ENCODE results near the gene KRTAP10-3.
"Not testable (repeated sequence)": the region's sequence is repeated elsewhere in the genome, so short reads cannot be mapped to it uniquely, and the experiment has no call there.

The KRTAP10-3 gene, protein sequence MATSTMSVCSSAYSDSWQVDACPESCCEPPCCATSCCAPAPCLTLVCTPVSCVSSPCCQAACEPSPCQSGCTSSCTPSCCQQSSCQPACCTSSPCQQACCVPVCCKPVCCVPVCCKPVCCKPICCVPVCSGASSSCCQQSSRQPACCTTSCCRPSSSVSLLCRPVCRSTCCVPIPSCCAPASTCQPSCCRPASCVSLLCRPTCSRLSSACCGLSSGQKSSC

DNA sequence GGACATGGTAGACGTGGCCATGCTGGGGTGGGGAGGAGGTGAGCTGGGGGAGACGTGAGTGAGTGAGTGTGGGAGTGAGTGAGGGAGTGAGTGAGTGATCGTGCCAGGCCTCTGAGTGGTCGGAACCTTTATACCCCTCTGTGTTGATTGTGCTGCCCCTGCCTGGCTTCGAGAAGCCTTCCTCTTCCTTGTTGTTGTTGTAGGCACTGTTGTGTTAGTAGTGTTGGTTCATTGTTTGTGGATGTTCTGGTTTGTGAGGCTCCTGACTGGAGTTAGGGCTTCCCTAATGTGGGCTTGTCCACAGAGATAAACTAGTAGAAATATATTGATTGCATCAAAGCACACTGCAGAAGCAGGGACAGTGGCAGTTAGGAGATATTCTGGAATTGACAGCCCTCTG, at the start of gene KRTAP10-3:
KRTAP10-3 (minus strand) TSS at position 101 of the 400 bp plus-strand sequence; CDS start at position 21, 80 bp downstream.
- DNase-seq: no peak

GRCh38 chr21:44606495-44606894, 47.9 kb upstream of the KRTAP10-3 start:
- DNase-seq: no peak

- no peak for DNase-seq
Observed at GRCh38 chr21:44603911-44604310, 45.3 kb upstream of the KRTAP10-3 start.

- DNase-seq: no peak
Observed at GRCh38 chr21:44603109-44603875, 44.7 kb upstream of the KRTAP10-3 start.

GRCh38 chr21:44602463-44602850, 43.9 kb upstream of the KRTAP10-3 start:
- no peak for DNase-seq

DNA sequence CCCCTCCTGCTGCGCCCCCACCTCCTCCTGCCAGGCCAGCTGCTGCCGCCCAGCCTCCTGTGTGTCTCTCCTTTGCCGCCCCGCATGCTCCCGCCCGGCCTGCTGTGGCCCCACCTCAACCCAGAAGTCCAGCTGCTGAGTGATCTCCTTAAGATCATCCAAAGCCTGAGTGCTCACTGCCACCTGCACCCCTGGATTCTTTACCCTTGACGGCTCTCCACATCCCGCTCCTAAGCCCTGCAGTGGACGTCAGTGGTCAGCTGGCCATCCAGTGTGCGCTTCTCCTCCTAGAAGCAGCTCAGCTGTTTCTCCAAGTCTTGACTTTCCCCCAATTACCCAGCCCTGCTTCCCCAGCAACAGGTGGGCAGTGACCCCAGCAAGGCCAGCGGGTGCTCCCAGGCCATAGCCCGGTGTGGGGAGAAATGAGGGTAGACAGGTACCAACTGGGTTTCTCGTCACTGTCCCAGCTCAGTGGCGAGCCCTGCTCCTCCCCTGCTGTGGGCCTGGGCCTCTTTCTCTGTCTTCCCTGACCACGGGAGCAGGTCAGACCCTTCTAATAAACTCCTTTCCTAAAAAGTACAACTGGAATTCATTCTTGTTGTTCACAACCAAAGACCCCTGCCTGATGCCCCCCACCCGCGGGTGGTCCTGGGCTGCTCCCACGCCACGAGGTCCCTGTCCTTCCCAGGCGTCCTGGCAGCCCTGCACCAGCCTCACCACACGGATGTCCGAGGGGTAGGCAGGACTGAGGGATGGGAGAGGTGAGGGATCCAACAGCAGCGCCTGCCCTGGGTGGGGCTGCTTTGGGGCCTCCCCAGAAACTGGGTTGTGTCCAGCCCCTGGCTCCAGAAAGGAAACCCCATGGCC, 43.2 kb upstream of the KRTAP10-3 start:
- no peak for DNase-seq

DNA sequence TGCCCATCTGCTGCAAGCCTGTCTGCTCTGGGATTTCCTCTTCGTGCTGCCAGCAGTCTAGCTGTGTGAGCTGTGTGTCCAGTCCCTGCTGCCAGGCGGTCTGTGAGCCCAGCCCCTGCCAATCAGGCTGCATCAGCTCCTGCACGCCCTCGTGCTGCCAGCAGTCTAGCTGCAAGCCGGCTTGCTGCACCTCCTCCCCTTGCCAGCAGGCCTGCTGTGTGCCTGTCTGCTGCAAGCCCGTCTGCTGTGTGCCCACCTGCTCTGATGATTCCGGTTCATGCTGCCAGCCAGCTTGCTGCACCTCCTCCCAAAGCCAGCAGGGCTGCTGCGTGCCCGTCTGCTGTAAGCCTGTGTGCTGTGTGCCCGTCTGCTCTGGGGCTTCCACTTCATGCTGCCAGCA, 42.5 kb upstream of the KRTAP10-3 start:
- not testable (repeated sequence) for DNase-seq

GRCh38 chr21:44600118-44600978, 41.8 kb upstream of the KRTAP10-3 start, which contains the start of gene KRTAP10-7:
KRTAP10-7 (plus strand) TSS chr21:44600597; CDS start chr21:44600622, 25 bp downstream.
- DNase-seq: not testable (repeated sequence)

DNA sequence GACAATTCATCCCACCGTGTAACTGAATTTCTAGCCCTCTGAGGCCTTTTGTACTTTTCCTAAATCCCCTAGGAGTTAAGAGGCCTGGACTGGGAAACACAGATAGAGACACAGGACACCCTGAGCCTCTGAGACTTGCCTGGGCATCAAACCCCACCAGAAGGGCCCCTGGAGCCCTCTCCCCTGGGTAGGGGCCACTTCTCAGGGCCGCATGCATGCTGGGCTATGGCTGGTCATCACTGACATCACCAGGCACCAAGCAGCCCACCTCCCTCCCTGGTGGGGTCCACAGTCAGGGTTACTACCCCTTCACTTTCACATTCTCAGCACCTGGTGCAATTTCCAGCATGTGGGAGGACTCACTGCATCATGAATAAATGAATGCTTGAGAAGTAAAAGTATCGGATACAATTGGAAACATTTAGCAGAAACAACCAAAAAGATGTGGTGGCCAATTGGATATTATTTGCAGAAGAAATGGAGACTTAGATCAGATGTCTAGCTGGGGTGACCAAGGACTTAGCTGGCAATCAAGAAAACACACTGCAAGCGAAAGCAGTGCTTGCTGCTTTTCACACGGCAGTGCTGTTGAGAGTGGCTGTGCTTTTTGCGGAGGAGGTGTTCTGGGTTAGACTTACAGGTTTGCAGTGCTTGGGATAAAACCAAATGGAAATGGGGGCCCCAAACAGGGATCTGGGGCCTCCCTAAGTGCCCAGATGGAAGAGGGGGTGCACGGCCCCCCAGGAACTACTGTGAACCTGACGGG, 40.9 kb upstream of the KRTAP10-3 start:
- no peak for DNase-seq

GRCh38 chr21:44598061-44598460, 39.5 kb upstream of the KRTAP10-3 start:
- DNase-seq: no peak

DNA sequence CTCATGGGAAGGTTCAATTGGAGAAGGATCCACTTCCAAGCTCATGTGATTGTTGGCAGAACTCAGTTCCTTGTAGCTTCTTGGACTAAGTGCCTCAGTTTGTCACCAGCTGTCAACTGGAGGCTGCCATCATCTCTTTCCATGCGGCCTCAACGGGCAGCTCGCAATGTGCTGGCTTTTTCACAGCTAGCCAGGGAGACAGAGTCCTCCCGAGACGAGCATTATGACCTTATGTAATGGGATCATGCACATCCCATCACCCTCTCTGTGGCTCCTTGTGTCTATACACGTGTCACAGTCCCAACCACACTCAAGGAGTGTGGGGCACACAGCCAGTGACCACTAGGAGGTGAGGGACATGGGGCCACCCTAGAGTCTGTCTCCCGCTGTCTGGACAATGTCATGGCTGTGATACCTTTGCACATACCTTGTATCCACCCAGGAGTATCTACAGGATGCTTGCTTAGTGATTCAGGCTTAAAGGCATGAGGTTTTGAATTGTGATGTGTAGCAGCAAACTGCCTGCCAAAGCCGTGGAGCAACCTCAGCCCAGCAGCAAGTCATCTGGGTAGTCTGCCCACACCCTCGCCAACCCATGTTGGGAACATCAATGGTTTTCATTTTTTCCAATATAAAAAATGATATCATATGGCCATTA, 37.6 kb upstream of the KRTAP10-3 start:
- DNase-seq: no peak

- no peak for DNase-seq
Observed at GRCh38 chr21:44595524-44595923, 36.9 kb upstream of the KRTAP10-3 start.

DNA sequence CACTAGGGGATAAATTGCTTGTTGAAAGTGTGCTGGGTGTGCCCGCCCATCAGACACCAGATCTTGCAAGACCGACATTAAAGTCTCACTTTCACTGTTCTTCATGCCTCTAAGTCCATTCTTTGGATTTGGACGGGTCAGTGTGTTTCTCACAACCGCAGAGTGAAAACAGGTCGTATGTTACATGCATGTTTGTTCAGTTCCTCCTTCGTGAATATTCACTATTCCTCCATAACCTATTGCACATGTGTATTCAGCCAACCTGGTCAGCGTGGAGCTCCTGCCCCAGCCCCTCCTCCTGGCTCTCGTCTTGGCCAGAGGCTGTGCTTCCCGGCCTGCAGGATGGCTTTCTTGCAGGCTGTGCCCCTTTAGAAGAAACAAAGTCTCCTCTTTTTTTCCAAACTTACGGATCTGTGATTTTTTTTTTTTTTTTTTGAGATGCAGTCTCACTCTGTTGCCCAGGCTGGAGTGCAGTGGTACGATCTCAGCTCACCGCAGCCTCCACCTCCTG, 35.9 kb upstream of the KRTAP10-3 start:
- no peak for DNase-seq

DNA sequence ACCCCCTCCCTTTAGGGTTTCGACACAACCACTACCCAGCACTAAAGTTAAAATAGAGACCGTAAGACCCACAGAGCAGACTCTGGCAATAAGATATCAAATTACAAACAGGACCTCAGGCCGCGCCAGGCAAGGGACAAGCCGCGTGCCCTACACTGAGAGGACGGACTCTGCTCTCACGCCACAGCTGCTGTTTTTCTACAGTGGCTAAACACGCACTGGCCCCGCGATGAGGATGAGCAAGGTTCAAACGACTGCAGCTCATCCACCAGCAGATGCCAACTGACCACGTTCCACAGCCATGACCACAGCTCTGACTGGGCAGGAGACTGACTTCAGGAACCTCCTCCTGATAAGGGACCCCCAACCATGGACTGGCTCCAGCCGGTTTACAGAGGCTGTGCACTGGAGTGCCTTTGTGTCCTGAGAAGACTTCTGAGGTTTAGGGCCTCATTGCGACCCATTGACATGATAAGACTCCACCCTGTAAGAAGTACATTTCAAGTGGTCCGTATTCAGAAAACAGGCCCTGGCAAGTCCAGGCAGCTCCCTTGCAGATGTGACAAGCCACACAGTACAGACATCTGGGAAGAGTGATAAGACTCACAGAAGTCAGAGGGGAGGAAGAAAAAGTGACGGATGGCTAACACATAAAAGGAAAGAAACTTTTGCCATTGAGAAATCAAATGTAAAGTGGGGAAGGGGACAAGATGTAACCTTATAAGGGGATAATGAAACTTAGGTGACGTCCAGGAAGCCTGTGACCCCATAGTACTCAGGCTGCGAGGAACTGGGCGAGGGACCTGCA, 35.2 kb upstream of the KRTAP10-3 start:
- no peak for DNase-seq

DNA sequence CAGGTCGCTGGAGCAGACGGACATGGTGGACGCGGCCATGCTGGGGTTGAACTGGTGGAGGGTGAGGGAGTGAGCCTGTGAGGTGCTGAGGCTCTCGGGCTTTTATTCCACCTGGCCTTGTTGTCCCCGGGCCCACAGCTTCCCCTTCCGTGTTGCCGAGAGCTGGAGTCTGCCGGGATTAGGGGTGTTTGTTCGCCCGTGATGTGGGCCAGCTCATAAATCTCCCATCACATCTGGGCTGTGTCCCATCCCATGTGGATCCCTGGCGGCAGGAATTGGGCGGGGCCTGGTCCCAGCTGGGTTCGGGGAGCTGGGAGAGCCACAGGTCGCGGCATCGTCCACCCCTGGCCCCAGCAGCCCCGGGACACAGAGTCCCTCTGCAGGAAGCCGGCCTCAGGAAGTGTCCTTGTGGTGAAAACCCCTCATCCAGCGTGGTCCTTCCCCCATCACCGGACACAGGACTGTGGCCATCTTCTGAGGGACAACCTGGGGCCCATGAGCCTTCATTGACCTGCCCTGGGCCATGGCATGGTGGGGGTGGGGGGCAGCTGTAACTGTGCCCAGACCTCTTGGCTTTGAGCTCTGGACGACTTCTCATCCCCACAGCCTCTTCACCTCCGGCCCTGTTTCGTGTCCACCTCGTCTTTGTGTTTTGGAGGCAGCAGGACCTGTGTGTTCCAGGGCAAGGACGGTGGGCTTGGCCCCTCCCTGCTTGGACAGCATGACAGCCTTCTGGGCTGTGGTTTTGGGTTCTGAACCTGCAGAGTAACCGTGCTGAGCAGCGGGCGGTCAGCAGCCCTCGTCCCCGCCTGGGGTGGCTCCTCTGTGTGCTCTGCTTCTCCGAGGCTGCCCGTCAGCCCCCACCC, 34.1 kb upstream of the KRTAP10-3 start, which contains the start of gene KRTAP10-6:
KRTAP10-6 (minus strand) TSS at position 60 of the 866 bp plus-strand sequence; CDS start at position 39, 21 bp downstream.
- DNase-seq: no peak

GRCh38 chr21:44591801-44592130, 33.2 kb upstream of the KRTAP10-3 start:
- DNase-seq: not testable (repeated sequence)

GRCh38 chr21:44590897-44591800, 32.6 kb upstream of the KRTAP10-3 start:
- DNase-seq: not testable (repeated sequence)

GRCh38 chr21:44590311-44590721, 31.7 kb upstream of the KRTAP10-3 start:
- DNase-seq: no peak
